NAMALWA (cell line): ENCODE data around the gene MYH2.
"Not testable (repeated sequence)": the region's sequence is repeated elsewhere in the genome, so short reads cannot be mapped to it uniquely, and the experiment has no call there.

Experiments
- DNase-seq: peaks from one replicate; pipeline ENCODE4 v3.0.0-alpha.2; 2015; ENCODE audit warnings: low spot score

Gene MYH2

GRCh38 chr17:10549096-10549842, at the start of gene MYH2:
TSS of gene MYH2 (minus strand) at chr17:10549658. CDS start at chr17:10547920, 1,738 bp downstream.
- DNase-seq: no peak

GRCh38 chr17:10598621-10599020, 49.2 kb upstream of the MYH2 start:
- no peak for DNase-seq

- DNase-seq: no peak
Measured at GRCh38 chr17:10589553-10590145, 40.2 kb upstream of the MYH2 start.

- no peak for DNase-seq
Measured at GRCh38 chr17:10585529-10585928, 36.1 kb upstream of the MYH2 start.

GRCh38 chr17:10583834-10584233, 34.4 kb upstream of the MYH2 start:
- DNase-seq: no peak

GRCh38 chr17:10579270-10579669, 29.8 kb upstream of the MYH2 start:
- DNase-seq: peak; percentile 1

- no peak for DNase-seq
Measured at GRCh38 chr17:10574324-10574723, 24.9 kb upstream of the MYH2 start.

GRCh38 chr17:10563991-10564660, 14.7 kb upstream of the MYH2 start:
- DNase-seq: no peak

- no peak for DNase-seq
Measured at GRCh38 chr17:10558049-10558448, 8.6 kb upstream of the MYH2 start.

- DNase-seq: no peak
Measured at GRCh38 chr17:10557422-10557821, 8.0 kb upstream of the MYH2 start.

- DNase-seq: no peak
Measured at GRCh38 chr17:10556301-10557005, 7.0 kb upstream of the MYH2 start.

GRCh38 chr17:10550014-10550413, 556 bp upstream of the MYH2 start:
- no peak for DNase-seq

- DNase-seq: no peak
Measured at GRCh38 chr17:10547351-10547750, 2.1 kb downstream of the MYH2 start.

GRCh38 chr17:10543486-10543885, 6.0 kb downstream of the MYH2 start:
- DNase-seq: not testable (repeated sequence)

GRCh38 chr17:10541179-10541578, 8.3 kb downstream of the MYH2 start:
- not testable (repeated sequence) for DNase-seq

- no peak for DNase-seq
Measured at GRCh38 chr17:10532026-10532425, 17.4 kb downstream of the MYH2 start.

GRCh38 chr17:10527419-10527818, 22.0 kb downstream of the MYH2 start:
- no peak for DNase-seq

GRCh38 chr17:10526517-10526916, 22.9 kb downstream of the MYH2 start:
- no peak for DNase-seq

GRCh38 chr17:10523064-10523463, 26.4 kb downstream of the MYH2 start:
- no peak for DNase-seq

- DNase-seq: no peak
Measured at GRCh38 chr17:10521949-10522348, 27.5 kb downstream of the MYH2 start.

- no peak for DNase-seq
Measured at GRCh38 chr17:10518271-10519037, 31.0 kb downstream of the MYH2 start, which contains the start of gene MYH1. TSS of gene MYH1 (minus strand) at chr17:10518542. CDS start at chr17:10516642, 1,900 bp downstream.

- DNase-seq: no peak
Measured at GRCh38 chr17:10516638-10517037, 32.8 kb downstream of the MYH2 start.
